ENCODE results near the gene HELQ. TPM values are rescaled to one million over a fixed set of nuclear protein-coding genes. Genes with fewer than 3 reads are reported as not detected.

The HELQ gene
- polyA plus RNA-seq, 1 donor from 2014 or later: 18.0 TPM

DNA sequence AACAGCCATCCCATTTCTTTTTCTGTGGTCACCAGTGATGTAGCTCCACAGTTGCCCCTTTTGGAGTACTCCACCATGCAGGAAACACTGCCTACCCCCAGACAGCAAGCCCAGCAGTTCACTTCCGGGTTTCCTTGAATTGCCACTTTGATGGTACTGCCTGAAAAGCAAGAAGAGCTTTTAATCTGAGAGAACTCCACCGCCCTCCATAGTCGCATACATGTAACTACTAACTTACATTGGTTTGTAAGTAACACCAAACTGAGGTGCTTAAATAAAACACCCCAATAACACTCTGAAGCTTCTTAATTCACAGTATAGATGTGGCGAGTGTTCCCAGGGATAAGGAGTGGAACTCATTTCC is 67.3 kb downstream of the HELQ start:
- Histone ChIP-seq H3K4me2 (ENCODE audit: low read length) (no peak overlapping the region), H3K9ac (ENCODE audit: low read length) (no peak overlapping the region), H3K4me3 (ENCODE audit: low read length) (no peak overlapping the region), H3K9me2 (ENCODE audit: insufficient read depth, low read length) (no peaks in the 10 kb centered on the region), H2AFZ (ENCODE audit: low read depth, low read length) (no peak overlapping the region), H3K36me3 (ENCODE audit: insufficient read depth, low read length) (no peaks in the 10 kb centered on the region), H4K20me1 (ENCODE audit: insufficient read depth) (no peaks in the 10 kb centered on the region), H3K27ac (ENCODE audit: low read length) (no peak overlapping the region), H3K9me3 (ENCODE audit: low read length) (no peaks in the 10 kb centered on the region), H3K79me2 (replicated peaks; ENCODE audit: insufficient read depth, low read length) (no peaks in the 10 kb centered on the region), H3F3A (ENCODE audit: insufficient read depth, low read length, poor library complexity, severe bottlenecking) (no peaks in the 10 kb centered on the region), H3K27me3 (ENCODE audit: insufficient read depth, low read depth, low read length) (no peaks in the 10 kb centered on the region)
- TF ChIP-seq REST (IDR thresholded peaks at IDR 0.05; ENCODE audit: borderline replicate concordance): no peak
- TF ChIP-seq RAD21 (conservative IDR thresholded peaks at IDR 0.05): no peak

- no peak for TF ChIP-seq CTCF (IDR thresholded peaks at IDR 0.05; ENCODE audit: poor library complexity, severe bottlenecking)
- no peak for TF ChIP-seq TAF1 (IDR thresholded peaks at IDR 0.05; ENCODE audit: low read depth)
- no peak for TF ChIP-seq REST (IDR thresholded peaks at IDR 0.05; ENCODE audit: borderline replicate concordance)
- no peak for TF ChIP-seq EP300 (conservative IDR thresholded peaks at IDR 0.05; ENCODE audit: poor library complexity, severe bottlenecking)
- TF ChIP-seq EZH2 (IDR thresholded peaks at IDR 0.05; ENCODE audit: borderline replicate concordance, insufficient read depth, low read length, poor library complexity, severe bottlenecking): no peak
- TF ChIP-seq SMC3 (conservative IDR thresholded peaks at IDR 0.05; ENCODE audit: poor library complexity): no peak
- TF ChIP-seq MXI1 (conservative IDR thresholded peaks at IDR 0.05; ENCODE audit: poor library complexity, severe bottlenecking): no peak
- no peak for TF ChIP-seq RAD21 (conservative IDR thresholded peaks at IDR 0.05)
- TF ChIP-seq POLR2AphosphoS5 (IDR thresholded peaks at IDR 0.05): no peak
- Histone ChIP-seq H4K20me1 (ENCODE audit: insufficient read depth) (no peaks in the 10 kb centered on the region), H3K27ac (ENCODE audit: low read length) (no peak overlapping the region), H3K27me3 (ENCODE audit: insufficient read depth, low read depth, low read length) (no peaks in the 10 kb centered on the region), H3K4me2 (ENCODE audit: low read length) (no peak overlapping the region), H3K79me2 (replicated peaks; ENCODE audit: insufficient read depth, low read length) (no peaks in the 10 kb centered on the region), H3K9me3 (ENCODE audit: low read length) (no peaks in the 10 kb centered on the region), H3F3A (ENCODE audit: insufficient read depth, low read length, poor library complexity, severe bottlenecking) (no peaks in the 10 kb centered on the region), H2AFZ (ENCODE audit: low read depth, low read length) (no peak overlapping the region), H3K36me3 (ENCODE audit: insufficient read depth, low read length) (no peaks in the 10 kb centered on the region), H3K9ac (ENCODE audit: low read length) (no peak overlapping the region), H3K4me3 (ENCODE audit: low read length) (no peak overlapping the region), H3K9me2 (ENCODE audit: insufficient read depth, low read length) (no peaks in the 10 kb centered on the region)
These were observed 67.9 kb downstream of the HELQ start for GRCh38 chr4:83387476-83388312.
